SK-N-SH (cell line): ENCODE measurements around the gene CAGE1. TPM values are rescaled to one million over a fixed set of nuclear protein-coding genes. Genes with fewer than 3 reads are reported as not detected.
A peak's percentile ranks its signal among the peaks of the same experiment; 100 is the strongest.

Source experiments
- CTCF ChIA-PET: fragments of 300-600, 350-600 bp; formaldehyde crosslinking; extraction: SDS; loops from one replicate; lab custom pipeline; 2021; lab: Yijun Ruan, JAX
- POLR2A ChIA-PET: fragments of 350-600 bp; sonication (Branson Sonifier 250); formaldehyde crosslinking; extraction: SDS; loops from one replicate; lab custom pipeline; 2020; ENCODE audit warnings: antibody characterized with exemption, inconsistent platforms; lab: Yijun Ruan, JAX
- DNase-seq: peaks from one replicate; pipeline ENCODE4 v3.0.0; 2012
- H2AFZ ChIP-seq: fragments of 200-600 bp; sonication (generic); 2 replicates; pipeline ENCODE4 v1.8.1; 2016; ENCODE audit warnings: antibody characterized with exemption, mild to moderate bottlenecking, low read depth
- H3F3A ChIP-seq: fragments of 200-600 bp; sonication (generic); replicated peaks from 2 replicates; pipeline ENCODE3; 2016; ENCODE audit warnings: antibody characterized with exemption, mild to moderate bottlenecking; ENCODE audit not compliant: insufficient read depth
- H3K27ac ChIP-seq, 2 experiments: fragments of 200-500 bp in 1 of 2; fragments of 200-600 bp in 1 of 2; sonication (Bioruptor generic) in 1 of 2; sonication (generic), shearing (Covaris generic) in 1 of 2; 2 replicates each; pipeline versions ENCODE4 v1.5.1 to v1.6.1; 2014 to 2016; ENCODE audit warnings: low read depth in 2 of 2, inconsistent platforms in 1 of 2, low read length in 1 of 2, mild to moderate bottlenecking in 1 of 2, mixed read lengths in 1 of 2
- H3K27me3 ChIP-seq: fragments of 200-600 bp; sonication (generic), shearing (Covaris generic); 2 replicates; pipeline ENCODE4 v1.6.1; 2016; ENCODE audit warnings: mixed run types; ENCODE audit not compliant: insufficient read depth
- H3K36me3 ChIP-seq, 2 experiments: fragments of 200-500 bp in 1 of 2; fragments of 200-600 bp in 1 of 2; sonication (Bioruptor generic) in 1 of 2; sonication (generic) in 1 of 2; replicated peaks in 1 of 2; 2 replicates each; pipeline versions ENCODE3 to v1.5.1; 2014 to 2016; ENCODE audit warnings: low read length in 1 of 2, mild to moderate bottlenecking in 1 of 2; ENCODE audit not compliant: insufficient read depth in 2 of 2, control insufficient read depth in 1 of 2
- H3K4me1 ChIP-seq, 2 experiments: fragments of 200-500 bp in 1 of 2; fragments of 200-600 bp in 1 of 2; sonication (Bioruptor generic) in 1 of 2; sonication (generic), shearing (Covaris generic) in 1 of 2; 2 replicates each; pipeline versions ENCODE4 v1.5.1 to v1.6.1; 2014 to 2016; ENCODE audit warnings: low read depth in 1 of 2, low read length in 1 of 2, mixed run types in 1 of 2; ENCODE audit not compliant: insufficient read depth in 2 of 2, control insufficient read depth in 1 of 2
- H3K4me2 ChIP-seq: fragments of 200-600 bp; sonication (generic), shearing (Covaris generic); 2 replicates; pipeline ENCODE4 v1.6.1; 2017; ENCODE audit warnings: mixed run types
- H3K4me3 ChIP-seq, 2 experiments: fragments of 200-500 bp in 1 of 2; fragments of 200-600 bp in 1 of 2; sonication (Bioruptor generic) in 1 of 2; sonication (generic), shearing (Covaris generic) in 1 of 2; 2 replicates each; pipeline versions ENCODE4 v1.5.1 to v1.8.1; 2014 to 2016; ENCODE audit warnings: low read depth in 2 of 2, inconsistent platforms in 1 of 2, low read length in 1 of 2, mild to moderate bottlenecking in 1 of 2, mixed read lengths in 1 of 2, moderate library complexity in 1 of 2
- H3K79me2 ChIP-seq: fragments of 200-600 bp; sonication (generic); 2 replicates; pipeline ENCODE4 v1.8.1; 2017; ENCODE audit warnings: mild to moderate bottlenecking; ENCODE audit not compliant: insufficient read depth
- H3K9ac ChIP-seq: fragments of 200-600 bp; sonication (generic); 2 replicates; pipeline ENCODE4 v1.6.1; 2017; ENCODE audit warnings: mixed run types
- H3K9me2 ChIP-seq: fragments of 200-600 bp; sonication (generic); 2 replicates; pipeline ENCODE4 v1.6.1; 2017; ENCODE audit warnings: mixed run types
- H3K9me3 ChIP-seq: fragments of 200-600 bp; sonication (generic); 2 replicates; pipeline ENCODE4 v1.6.1; 2017; ENCODE audit warnings: mixed run types, mild to moderate bottlenecking, moderate library complexity
- H4K20me1 ChIP-seq: fragments of 200-600 bp; sonication (generic); 2 replicates; pipeline ENCODE4 v1.6.1; 2017; ENCODE audit warnings: mild to moderate bottlenecking, mixed run types; ENCODE audit not compliant: insufficient read depth
- EP300 ChIP-seq, 2 experiments: IDR thresholded peaks; 2 replicates each; pipeline versions ENCODE4 v1.4.0 to v1.6.1; 2012; ENCODE audit warnings: borderline replicate concordance in 1 of 2, low read depth in 1 of 2, low read length in 1 of 2
- EZH2phosphoT487 ChIP-seq: fragments of 200-600 bp; sonication (generic); IDR thresholded peaks from 2 replicates; pipeline ENCODE4 v1.6.1; 2017; ENCODE audit warnings: low read depth, mixed run types, mild to moderate bottlenecking, antibody characterized with exemption, moderate library complexity, borderline replicate concordance
- FOXM1 ChIP-seq: IDR thresholded peaks from 2 replicates; pipeline ENCODE4 v1.4.0; 2012; ENCODE audit warnings: low read depth, mild to moderate bottlenecking
- GABPA ChIP-seq: IDR thresholded peaks from 2 replicates; pipeline ENCODE4 v1.4.0; 2012; ENCODE audit warnings: low read depth, mild to moderate bottlenecking
- GATA2 ChIP-seq: sonication (generic); formaldehyde crosslinking; IDR thresholded peaks from 2 replicates; pipeline ENCODE4 v1.5.0; 2020; ENCODE audit warnings: mild to moderate bottlenecking, missing genetic modification reagents
- JUND ChIP-seq: IDR thresholded peaks from 2 replicates; pipeline ENCODE4 v1.4.0; 2012
- NFIC ChIP-seq: IDR thresholded peaks from 2 replicates; pipeline ENCODE4 v1.4.0; 2012; ENCODE audit warnings: borderline replicate concordance
- NRF1 ChIP-seq: IDR thresholded peaks from 2 replicates; pipeline ENCODE4 v1.6.1; 2012; ENCODE audit warnings: low read depth, mild to moderate bottlenecking, low read length
- PBX3 ChIP-seq: IDR thresholded peaks from 2 replicates; pipeline ENCODE4; 2012
- POLR2AphosphoS5 ChIP-seq: IDR thresholded peaks from 2 replicates; pipeline ENCODE4 v1.6.1; 2012; ENCODE audit warnings: low read depth, low read length
- RAD21 ChIP-seq: IDR thresholded peaks from 2 replicates; pipeline ENCODE4 v1.6.1; 2012; ENCODE audit warnings: mild to moderate bottlenecking, low read length
- RCOR1 ChIP-seq: fragments of 150-350 bp; IDR thresholded peaks from 2 replicates; pipeline ENCODE4 v1.6.1; 2017; ENCODE audit warnings: antibody characterized with exemption, low read length
- SMC3 ChIP-seq: IDR thresholded peaks from 2 replicates; pipeline ENCODE4 v1.6.1; 2012; ENCODE audit warnings: low read depth, low read length, improper control_type of control experiment
- TAF1 ChIP-seq: IDR thresholded peaks from 2 replicates; pipeline ENCODE4 v1.6.1; 2012; ENCODE audit warnings: low read depth, mild to moderate bottlenecking, low read length, moderate library complexity, borderline replicate concordance
- TCF12 ChIP-seq: IDR thresholded peaks from 2 replicates; pipeline ENCODE4 v1.4.0; 2012
- TEAD4 ChIP-seq: IDR thresholded peaks from 2 replicates; pipeline ENCODE4 v1.4.0; 2012; ENCODE audit warnings: mild to moderate bottlenecking, borderline replicate concordance; ENCODE audit not compliant: insufficient read depth
- USF2 ChIP-seq: fragments of 150-350 bp; IDR thresholded peaks from 2 replicates; pipeline ENCODE4 v1.6.1; 2017; ENCODE audit warnings: antibody characterized with exemption, low read length, low read depth, borderline replicate concordance
- YY1 ChIP-seq: IDR thresholded peaks from 2 replicates; pipeline ENCODE4 v1.4.0; 2012; ENCODE audit warnings: low read depth, mild to moderate bottlenecking
- WGBS: methylation state at CpG from one replicate; pipeline ENCODE4 v1.1.6; 2017; ENCODE audit warnings: low lambda C conversion rate; 5-methylcytosine and 5-hydroxymethylcytosine counted together
- polyA plus RNA-seq, 3 experiments: library from polyadenylated mRNA; depleted of rRNA; stranded (reverse); fragments of >200 nt; gene quantifications; 2 replicates each; pipeline ENCODE4 v1.2.3, GENCODE V29; 2012
- TF ChIP-seq, protein P1 (sequence below): fragments of 150-350 bp; IDR thresholded peaks from 2 replicates; pipeline ENCODE4 v1.6.1; 2016; ENCODE audit warnings: mild to moderate bottlenecking, low read depth, low read length
- TF ChIP-seq, protein P2 (sequence below): IDR thresholded peaks from 2 replicates; pipeline ENCODE4 v1.4.0; 2012; ENCODE audit warnings: low read depth, borderline replicate concordance

The CAGE1 gene
- polyA plus RNA-seq, 1 of the 3 experiments (the other 2 are of a cell fraction): not detected

- peak; percentile 97 for TF ChIP-seq GABPA
- TF ChIP-seq POLR2AphosphoS5: peak; percentile 96
- TF ChIP-seq TAF1: peak; percentile 92
- TF ChIP-seq TEAD4: no peak
- peak; percentile 46; the same call in 1 of the 2 replicates for TF ChIP-seq PBX3
- peak; percentile 75 for TF ChIP-seq YY1
- TF ChIP-seq, protein P1, sequence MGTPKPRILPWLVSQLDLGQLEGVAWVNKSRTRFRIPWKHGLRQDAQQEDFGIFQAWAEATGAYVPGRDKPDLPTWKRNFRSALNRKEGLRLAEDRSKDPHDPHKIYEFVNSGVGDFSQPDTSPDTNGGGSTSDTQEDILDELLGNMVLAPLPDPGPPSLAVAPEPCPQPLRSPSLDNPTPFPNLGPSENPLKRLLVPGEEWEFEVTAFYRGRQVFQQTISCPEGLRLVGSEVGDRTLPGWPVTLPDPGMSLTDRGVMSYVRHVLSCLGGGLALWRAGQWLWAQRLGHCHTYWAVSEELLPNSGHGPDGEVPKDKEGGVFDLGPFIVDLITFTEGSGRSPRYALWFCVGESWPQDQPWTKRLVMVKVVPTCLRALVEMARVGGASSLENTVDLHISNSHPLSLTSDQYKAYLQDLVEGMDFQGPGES: no peak
- TF ChIP-seq NRF1: no peak
- TF ChIP-seq, protein P2, sequence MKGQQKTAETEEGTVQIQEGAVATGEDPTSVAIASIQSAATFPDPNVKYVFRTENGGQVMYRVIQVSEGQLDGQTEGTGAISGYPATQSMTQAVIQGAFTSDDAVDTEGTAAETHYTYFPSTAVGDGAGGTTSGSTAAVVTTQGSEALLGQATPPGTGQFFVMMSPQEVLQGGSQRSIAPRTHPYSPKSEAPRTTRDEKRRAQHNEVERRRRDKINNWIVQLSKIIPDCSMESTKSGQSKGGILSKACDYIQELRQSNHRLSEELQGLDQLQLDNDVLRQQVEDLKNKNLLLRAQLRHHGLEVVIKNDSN: peak; percentile 42; the same call in 1 of the 2 replicates
These were observed at the start of gene CAGE1, which contains the start of gene RIOK1 (continued) for GRCh38 chr6:7389451-7390225.

- H3K9me2 ChIP-seq: no peaks in the 10 kb centered on the region
- H3K36me3 ChIP-seq: no peaks in the 10 kb centered on the region
- no peaks in the 10 kb centered on the region; the same call in 1 of the 2 replicates for H3K27me3 ChIP-seq
- ChIA-PET POLR2A (no interaction called here), CTCF (interaction anchor here (0.8 kb wide), 1 partner anchor 8 kb away, joined by 3 read pairs; no protein-coding TSS in a partner anchor)
- no peaks in the 10 kb centered on the region for H3K4me1 ChIP-seq
- H4K20me1 ChIP-seq: no peaks in the 10 kb centered on the region
- 69% methylated on average over 3 of the region's 3 CpGs for WGBS
- H2AFZ ChIP-seq: no peak overlapping the region
- H3K27ac ChIP-seq: no peak overlapping the region
- no peak overlapping the region for H3K9ac ChIP-seq
- H3K9me3 ChIP-seq: no peaks in the 10 kb centered on the region
- no peak for DNase-seq
- TF ChIP-seq POLR2AphosphoS5: no peak
- H3K4me2 ChIP-seq: no peak overlapping the region
- H3K79me2 ChIP-seq: no peaks in the 10 kb centered on the region
- no peak overlapping the region for H3K4me3 ChIP-seq
- no peaks in the 10 kb centered on the region for H3F3A ChIP-seq
These were observed 49.7 kb upstream of the CAGE1 start for GRCh38 chr6:7439228-7439627.

DNA sequence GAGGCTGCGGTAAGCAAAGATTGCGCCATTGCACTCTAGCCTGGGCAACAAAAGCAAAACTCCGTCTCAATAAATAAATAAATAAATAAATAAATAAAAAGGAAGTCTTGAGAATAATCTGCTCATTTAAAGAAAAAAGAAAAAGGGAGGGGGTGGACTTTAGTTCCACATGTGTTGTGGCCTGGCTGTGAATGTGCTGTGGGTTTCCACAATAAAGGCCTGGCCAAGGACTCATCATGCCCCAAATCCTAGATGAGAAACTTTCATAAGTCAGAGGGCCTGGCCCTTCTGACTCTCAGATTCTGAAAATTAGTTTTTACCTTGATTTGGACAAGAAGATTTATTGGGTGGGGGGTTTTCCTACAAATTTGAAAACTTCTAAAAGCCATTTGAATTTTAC is 48.5 kb upstream of the CAGE1 start:
- no peaks in the 10 kb centered on the region for H4K20me1 ChIP-seq
- H2AFZ ChIP-seq: no peak overlapping the region
- no peaks in the 10 kb centered on the region for H3K9me3 ChIP-seq
- H3K9ac ChIP-seq: no peak overlapping the region
- H3K9me2 ChIP-seq: no peaks in the 10 kb centered on the region
- H3K4me1 ChIP-seq: no peaks in the 10 kb centered on the region
- no peak overlapping the region for H3K4me3 ChIP-seq
- WGBS: 89% methylated on average over 3 of the region's 3 CpGs
- ChIA-PET CTCF (no interaction called here), POLR2A (no interaction called here)
- H3K27ac ChIP-seq: no peak overlapping the region
- H3K36me3 ChIP-seq: no peaks in the 10 kb centered on the region
- H3K27me3 ChIP-seq: no peaks in the 10 kb centered on the region; the same call in 1 of the 2 replicates
- no peaks in the 10 kb centered on the region for H3F3A ChIP-seq
- no peaks in the 10 kb centered on the region for H3K79me2 ChIP-seq
- no peak overlapping the region for H3K4me2 ChIP-seq
- no peak for DNase-seq
- TF ChIP-seq FOXM1 (no peak), JUND (no peak), YY1 (no peak), EZH2phosphoT487 (no peak), USF2 (no peak), RCOR1 (no peak), RAD21 (no peak), POLR2AphosphoS5 (no peak), EP300 (IDR thresholded peaks at IDR 0.05; ENCODE audit: borderline replicate concordance in 1 of 2, low read depth in 1 of 2, low read length in 1 of 2) (no peak), NFIC (no peak), GATA2 (CRISPR knock-in tag) (no peak), TEAD4 (no peak), TCF12 (no peak), SMC3 (no peak)
- TF ChIP-seq, protein P1: no peak
